HL-60/S4 treated with retinoic acid at 250 ng/mL for 4 days and 3 days (cell line): Measurements from ENCODE around the gene PALS1.
"Not testable (repeated sequence)": the region's sequence is repeated elsewhere in the genome, so short reads cannot be mapped to it uniquely, and the experiment has no call there.

Experiments used
- in situ Hi-C: fragments of 300-500 bp; cut with MboI; formaldehyde crosslinking; loops from 2 replicates; pipeline ENCODE4 v1.7.0; 2022; ENCODE audit warnings: low sequenced_read_pairs

The PALS1 gene

GRCh38 chr14:67253076-67253635, 11.9 kb downstream of the PALS1 start:
- in situ Hi-C loops, result no loop called here

- in situ Hi-C loops, result no loop called here
Measured at GRCh38 chr14:67257906-67258305, 16.7 kb downstream of the PALS1 start.

GRCh38 chr14:67260965-67261364, 19.7 kb downstream of the PALS1 start:
- in situ Hi-C loops, result no loop called here

GRCh38 chr14:67263499-67264149, 22.4 kb downstream of the PALS1 start:
- in situ Hi-C loops, result no loop called here

- in situ Hi-C loops, result no loop called here
Measured at GRCh38 chr14:67265131-67265530, 23.9 kb downstream of the PALS1 start.

- in situ Hi-C loops, result no loop called here
Measured at GRCh38 chr14:67267576-67268328, 26.5 kb downstream of the PALS1 start.

- in situ Hi-C loops, result no loop called here
Measured at GRCh38 chr14:67268426-67269150, 27.4 kb downstream of the PALS1 start.

- in situ Hi-C loops, result no loop called here
Measured at GRCh38 chr14:67269298-67270060, 28.2 kb downstream of the PALS1 start.

GRCh38 chr14:67270145-67270753, 29.0 kb downstream of the PALS1 start:
- in situ Hi-C loops, result no loop called here

GRCh38 chr14:67270933-67271332, 29.7 kb downstream of the PALS1 start:
- in situ Hi-C loops, result no loop called here

- in situ Hi-C loops, result not testable (repeated sequence)
Measured at GRCh38 chr14:67273281-67273680, 32.0 kb downstream of the PALS1 start.

GRCh38 chr14:67276131-67276530, 34.9 kb downstream of the PALS1 start:
- in situ Hi-C loops, result no loop called here

GRCh38 chr14:67280506-67280905, 39.3 kb downstream of the PALS1 start:
- in situ Hi-C loops, result no loop called here

GRCh38 chr14:67285876-67286452, 44.7 kb downstream of the PALS1 start:
- in situ Hi-C loops, result no loop called here
